CD14-positive monocyte (primary cell): ENCODE measurements around the gene MS4A18. TPM values are rescaled to one million over a fixed set of nuclear protein-coding genes. Genes with fewer than 3 reads are reported as not detected.

Experiments used
- DNase-seq, 3 donors: peaks; one replicate each; pipeline ENCODE4 v3.0.0-alpha.2; 2011 to 2022
- H2AFZ ChIP-seq: 2 replicates; pipeline ENCODE4 v1.6.0; 2012; ENCODE audit warnings: mild to moderate bottlenecking, low read depth, low read length, inconsistent platforms; ENCODE audit not compliant: insufficient read depth, poor library complexity, severe bottlenecking
- H3K27ac ChIP-seq, 2 donors: 1 replicate in 1 of 2; 2 replicates in 1 of 2; pipeline ENCODE4 v1.5.1; 2012 to 2013; ENCODE audit warnings: low read length in 2 of 2, control low read depth in 1 of 2, inconsistent platforms in 1 of 2, low read depth in 1 of 2, mild to moderate bottlenecking in 1 of 2
- H3K27me3 ChIP-seq, 2 donors: one replicate each; pipeline versions ENCODE4 v1.6.0 to v1.6.1; 2011 to 2013; ENCODE audit warnings: low read length in 2 of 2; ENCODE audit not compliant: control insufficient read depth in 2 of 2, insufficient read depth in 2 of 2
- H3K36me3 ChIP-seq, 2 donors: replicated peaks in 1 of 2; 1 replicate in 1 of 2; 2 replicates in 1 of 2; pipeline versions ENCODE4 v1.5.1 to v1.6.1; 2012 to 2013; ENCODE audit warnings: low read length in 2 of 2, control low read depth in 1 of 2, inconsistent platforms in 1 of 2, mild to moderate bottlenecking in 1 of 2; ENCODE audit not compliant: insufficient read depth in 2 of 2, control insufficient read depth in 1 of 2
- H3K4me1 ChIP-seq, 2 donors: 1 replicate in 1 of 2; 2 replicates in 1 of 2; pipeline versions ENCODE4 v1.5.1 to v1.6.1; 2012 to 2013; ENCODE audit warnings: low read length in 2 of 2, control low read depth in 1 of 2, inconsistent platforms in 1 of 2, mild to moderate bottlenecking in 1 of 2, moderate library complexity in 1 of 2; ENCODE audit not compliant: insufficient read depth in 2 of 2, control insufficient read depth in 1 of 2
- H3K4me2 ChIP-seq: replicated peaks from 2 replicates; pipeline ENCODE3; 2012; ENCODE audit warnings: low read length, moderate library complexity, mild to moderate bottlenecking; ENCODE audit not compliant: poor library complexity, severe bottlenecking; ENCODE audit errors: extremely low read depth
- H3K4me3 ChIP-seq, 3 experiments: fragments of 200-600 bp in 1 of 3; sonication (generic) in 1 of 3; replicated peaks in 1 of 3; 1 replicate in 2 of 3; 2 replicates in 1 of 3; pipeline ENCODE4 v1.5.1; 2011 to 2013; ENCODE audit warnings: low read length in 3 of 3, mild to moderate bottlenecking in 3 of 3, control low read depth in 2 of 3, low read depth in 2 of 3, inconsistent platforms in 1 of 3, moderate library complexity in 1 of 3
- H3K79me2 ChIP-seq: 2 replicates; pipeline ENCODE4 v1.6.0; 2012; ENCODE audit warnings: mild to moderate bottlenecking, control low read depth, inconsistent platforms, low read length, moderate library complexity; ENCODE audit not compliant: insufficient read depth
- H3K9ac ChIP-seq: 2 replicates; pipeline ENCODE4 v1.6.0; 2017; ENCODE audit warnings: low read length, mild to moderate bottlenecking; ENCODE audit not compliant: insufficient read depth, poor library complexity, severe bottlenecking
- H3K9me3 ChIP-seq, 2 donors: replicated peaks in 1 of 2; 1 replicate in 1 of 2; 2 replicates in 1 of 2; pipeline versions ENCODE4 v1.5.1 to v1.6.1; 2012 to 2013; ENCODE audit warnings: low read length in 2 of 2, control low read depth in 1 of 2; ENCODE audit not compliant: control insufficient read depth in 1 of 2, insufficient read depth in 1 of 2
- H4K20me1 ChIP-seq: 2 replicates; pipeline ENCODE4 v1.6.0; 2012; ENCODE audit warnings: mild to moderate bottlenecking, low read length, control low read depth, moderate library complexity; ENCODE audit not compliant: insufficient read depth
- H3K27ac Mint-ChIP-seq, 7 donors: one replicate each; pipeline ENCODE4 v1.8.0; 2020; ENCODE audit warnings: mild to moderate bottlenecking in 7 of 7, mixed read lengths in 7 of 7, moderate library complexity in 6 of 7, inconsistent platforms in 2 of 7
- H3K27me3 Mint-ChIP-seq, 3 donors: one replicate each; pipeline ENCODE4 v1.8.0; 2021 to 2022; ENCODE audit warnings: low read depth in 3 of 3, mild to moderate bottlenecking in 3 of 3, mixed read lengths in 3 of 3, moderate library complexity in 3 of 3, inconsistent platforms in 1 of 3
- H3K36me3 Mint-ChIP-seq, 2 donors: one replicate each; pipeline ENCODE4 v1.8.0; 2020; ENCODE audit warnings: mixed read lengths in 2 of 2, inconsistent platforms in 1 of 2, mild to moderate bottlenecking in 1 of 2
- H3K4me1 Mint-ChIP-seq: one replicate; pipeline ENCODE4 v1.8.0; 2020; ENCODE audit warnings: mild to moderate bottlenecking, mixed read lengths
- H3K4me3 Mint-ChIP-seq, 2 donors: one replicate each; pipeline ENCODE4 v1.8.0; 2020; ENCODE audit warnings: mild to moderate bottlenecking in 2 of 2, mixed read lengths in 2 of 2, moderate library complexity in 1 of 2
- H3K9me3 Mint-ChIP-seq, 7 donors: one replicate each; pipeline ENCODE4 v1.8.0; 2020 to 2022; ENCODE audit warnings: mixed read lengths in 7 of 7, mild to moderate bottlenecking in 6 of 7, moderate library complexity in 6 of 7, inconsistent platforms in 2 of 7
- WGBS: methylation state at CpG from one replicate; pipeline ENCODE4 v1.1.5; 2013; ENCODE audit warnings: missing lambda C conversion rate; ENCODE audit not compliant: insufficient coverage; 5-methylcytosine and 5-hydroxymethylcytosine counted together
- intact Hi-C, 2 donors: fragments of 100-400 bp; cut with micrococcal nuclease; formaldehyde crosslinking; loops; one replicate each; pipeline versions ENCODE4 v1.15.0 to v1.15.1; 2023
- polyA plus RNA-seq, 3 donors: library from polyadenylated mRNA; depleted of rRNA in 1 of 3; unstranded in 2 of 3; stranded (reverse) in 1 of 3; fragments of 300-500 nt in 2 of 3; fragments of >200 nt in 1 of 3; fragmentation: Illumina TruSeq in 2 of 3; gene quantifications; 1 replicate in 2 of 3; 2 replicates in 1 of 3; pipeline ENCODE4 v1.2.3, GENCODE V29; 2012 to 2021
- TF ChIP-seq, protein P1 (sequence below): fragments of 200-600 bp; IDR thresholded peaks from one replicate; pipeline ENCODE4 v1.8.0; 2022; ENCODE audit warnings: antibody characterized with exemption, mild to moderate bottlenecking

Gene MS4A18
- polyA plus RNA-seq, 3 donors: not detected

DNA sequence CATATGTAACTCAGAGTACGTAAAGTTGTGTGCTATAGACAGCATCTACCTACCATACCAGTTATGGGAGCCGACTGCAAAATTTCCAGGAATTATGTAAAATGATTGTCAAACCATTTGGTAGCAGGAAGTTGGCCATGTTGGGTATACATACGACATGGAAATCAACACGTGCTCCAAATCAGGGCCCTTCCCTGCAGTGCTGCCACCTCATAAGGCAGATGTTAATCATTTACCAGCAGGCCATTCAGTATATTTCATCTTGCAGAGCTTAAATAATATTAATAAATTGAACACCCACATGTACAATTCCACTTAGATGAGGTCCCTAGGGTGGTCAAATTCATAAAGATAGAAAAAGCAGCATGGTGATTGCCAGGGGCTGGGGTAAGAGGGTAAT, 9.8 kb downstream of the MS4A18 start:
- peaks cover 0 to 2% of the 10 kb centered on the region in 2 donors for H3K27me3 ChIP-seq
- Mint-ChIP-seq H3K36me3 (no peaks in the 10 kb centered on the region), H3K27ac (no peak overlapping the region), H3K4me3 (no peak overlapping the region), H3K9me3 (peaks cover 0 to 2% (median 0%) of the 10 kb centered on the region in 7 donors), H3K27me3 (peaks cover 0 to 3% (median 2%) of the 10 kb centered on the region in 3 donors), H3K4me1 (no peaks in the 10 kb centered on the region)
- no peak overlapping the region for H3K4me2 ChIP-seq
- no peak overlapping the region for H3K27ac ChIP-seq
- DNase-seq: no peak
- no CpG with 5 or more reads among the region's 4 CpGs for WGBS
- no peaks in the 10 kb centered on the region for H3K36me3 ChIP-seq
- no peak overlapping the region for H3K4me3 ChIP-seq
- H3K79me2 ChIP-seq: no peaks in the 10 kb centered on the region
- H2AFZ ChIP-seq: no peak overlapping the region
- TF ChIP-seq, protein P1, sequence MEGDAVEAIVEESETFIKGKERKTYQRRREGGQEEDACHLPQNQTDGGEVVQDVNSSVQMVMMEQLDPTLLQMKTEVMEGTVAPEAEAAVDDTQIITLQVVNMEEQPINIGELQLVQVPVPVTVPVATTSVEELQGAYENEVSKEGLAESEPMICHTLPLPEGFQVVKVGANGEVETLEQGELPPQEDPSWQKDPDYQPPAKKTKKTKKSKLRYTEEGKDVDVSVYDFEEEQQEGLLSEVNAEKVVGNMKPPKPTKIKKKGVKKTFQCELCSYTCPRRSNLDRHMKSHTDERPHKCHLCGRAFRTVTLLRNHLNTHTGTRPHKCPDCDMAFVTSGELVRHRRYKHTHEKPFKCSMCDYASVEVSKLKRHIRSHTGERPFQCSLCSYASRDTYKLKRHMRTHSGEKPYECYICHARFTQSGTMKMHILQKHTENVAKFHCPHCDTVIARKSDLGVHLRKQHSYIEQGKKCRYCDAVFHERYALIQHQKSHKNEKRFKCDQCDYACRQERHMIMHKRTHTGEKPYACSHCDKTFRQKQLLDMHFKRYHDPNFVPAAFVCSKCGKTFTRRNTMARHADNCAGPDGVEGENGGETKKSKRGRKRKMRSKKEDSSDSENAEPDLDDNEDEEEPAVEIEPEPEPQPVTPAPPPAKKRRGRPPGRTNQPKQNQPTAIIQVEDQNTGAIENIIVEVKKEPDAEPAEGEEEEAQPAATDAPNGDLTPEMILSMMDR: no peak
- no peaks in the 10 kb centered on the region for H3K9me3 ChIP-seq
- H3K4me1 ChIP-seq: no peaks in the 10 kb centered on the region
- no peaks in the 10 kb centered on the region for H4K20me1 ChIP-seq
- intact Hi-C loops: no loop called here
- H3K9ac ChIP-seq: no peak overlapping the region

DNA sequence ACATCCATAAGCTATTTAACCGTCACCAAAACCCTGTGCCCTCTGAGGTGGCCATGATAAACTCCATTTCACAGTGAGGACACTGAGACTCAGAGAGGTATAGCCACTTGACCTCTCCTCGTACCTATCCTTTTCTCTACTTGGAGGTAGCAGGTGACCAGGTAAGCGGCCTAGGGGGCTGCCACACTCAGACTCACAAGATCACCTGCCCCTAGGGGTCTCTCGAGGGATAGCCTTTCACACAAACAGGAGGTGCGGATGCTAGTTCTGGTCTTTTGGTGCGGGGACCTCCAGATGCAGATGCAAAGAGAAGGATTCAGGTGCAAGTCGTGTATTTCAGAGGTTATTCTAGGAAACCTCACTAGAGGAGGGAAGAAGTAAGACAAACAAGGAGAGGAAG, 14.6 kb downstream of the MS4A18 start:
- Mint-ChIP-seq H3K27ac (no peak overlapping the region), H3K36me3 (no peaks in the 10 kb centered on the region), H3K27me3 (peaks cover 1 to 3% (median 2%) of the 10 kb centered on the region in 3 donors), H3K4me1 (no peaks in the 10 kb centered on the region), H3K9me3 (peaks cover 0 to 6% (median 2%) of the 10 kb centered on the region in 7 donors), H3K4me3 (no peak overlapping the region)
- TF ChIP-seq, protein P1: no peak
- WGBS: 72% methylated on average over 4 of the region's 7 CpGs
- H3K9ac ChIP-seq: no peak overlapping the region
- H3K27ac ChIP-seq: no peak overlapping the region
- H3K4me3 ChIP-seq: no peak overlapping the region
- peaks cover 0 to 2% of the 10 kb centered on the region in 2 donors for H3K27me3 ChIP-seq
- no peak overlapping the region for H3K4me2 ChIP-seq
- no peaks in the 10 kb centered on the region for H4K20me1 ChIP-seq
- H3K4me1 ChIP-seq: no peaks in the 10 kb centered on the region
- no peaks in the 10 kb centered on the region for H3K9me3 ChIP-seq
- DNase-seq: no peak
- H3K79me2 ChIP-seq: no peaks in the 10 kb centered on the region
- intact Hi-C loops: no loop called here
- no peaks in the 10 kb centered on the region for H3K36me3 ChIP-seq
- no peak overlapping the region for H2AFZ ChIP-seq
